Measurements from ENCODE around the gene ISG20L2.

GRCh38 chr1:156750711-156751450, 22.3 kb upstream of the ISG20L2 start:
- no peak for TF ChIP-seq CTCF (IDR thresholded peaks at IDR 0.05 in 2 of 3, conservative IDR thresholded peaks at IDR 0.05 in 1 of 3; ENCODE audit: borderline replicate concordance in 1 of 3, insufficient read depth in 1 of 3, low read depth in 2 of 3, low read length in 2 of 3)
- no peak for TF ChIP-seq MAX (IDR thresholded peaks at IDR 0.05)
- TF ChIP-seq YY1 (IDR thresholded peaks at IDR 0.05; ENCODE audit: extremely low read depth, insufficient replicate concordance, low read depth, low read length), result no peak
- TF ChIP-seq RAD21 (IDR thresholded peaks at IDR 0.05; ENCODE audit: low read depth), result no peak
- no peak for TF ChIP-seq EZH2 (IDR thresholded peaks at IDR 0.05)
- no peak for TF ChIP-seq JUND (IDR thresholded peaks at IDR 0.05)
- TF ChIP-seq SIN3A (IDR thresholded peaks at IDR 0.05; ENCODE audit: low read depth), result no peak
- no peak for TF ChIP-seq SRF (IDR thresholded peaks at IDR 0.05; ENCODE audit: low read depth)
- no peak; the same call in none of the 2 replicates for TF ChIP-seq POLR2AphosphoS5 (IDR thresholded peaks at IDR 0.05; ENCODE audit: low read depth, low read length)
- TF ChIP-seq REST (IDR thresholded peaks at IDR 0.05; ENCODE audit: low read depth), result no peak

Data from HCT116 (cell line).